Measurements from ENCODE around the gene PIGU. TPM values are rescaled to one million over a fixed set of nuclear protein-coding genes. Genes with fewer than 3 reads are reported as not detected.

Gene PIGU
- total RNA-seq, 1 donor from 2014 or later = 20.7 TPM

DNA sequence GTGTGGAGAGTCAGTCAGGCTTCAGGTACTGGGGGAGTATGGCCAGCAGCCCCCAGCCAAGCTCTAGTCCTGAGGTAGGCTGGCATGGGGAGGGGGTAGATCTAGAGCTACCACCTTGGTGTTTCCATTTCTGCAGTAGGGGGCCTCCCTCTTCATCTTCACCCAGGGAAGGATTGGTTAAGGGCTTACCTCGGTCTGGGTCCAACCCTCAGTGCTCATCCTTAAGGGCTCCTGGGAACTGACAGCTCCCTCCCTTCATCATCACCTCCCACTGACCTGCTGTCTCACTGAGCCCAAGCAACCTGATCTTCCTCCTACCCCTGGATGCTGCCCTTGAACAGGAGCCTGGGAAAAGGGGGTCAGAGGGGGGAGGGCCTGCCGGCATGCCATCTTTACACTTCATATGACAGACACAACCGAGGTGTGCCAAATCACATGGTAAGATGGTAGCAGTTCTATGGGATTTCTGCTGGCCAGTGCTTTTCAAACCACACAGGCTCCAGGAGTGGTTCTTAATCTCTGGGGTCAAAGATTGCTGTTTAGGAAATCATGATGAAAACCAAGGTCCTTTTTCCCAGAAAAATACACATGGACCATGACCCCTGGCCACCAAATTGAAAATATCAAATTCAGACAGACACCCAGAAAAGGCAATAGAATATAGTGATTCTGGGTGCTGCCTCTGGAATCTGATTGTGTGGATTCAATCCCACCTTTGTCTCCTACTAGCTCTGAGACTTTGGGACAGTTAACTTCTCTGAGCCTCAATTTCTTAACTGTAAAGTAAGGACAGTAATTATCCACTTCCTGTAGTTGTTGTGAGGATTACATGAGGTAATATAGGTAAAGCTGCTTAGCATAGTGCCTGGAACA lies 30.3 kb upstream of the PIGU start:
- H3K4me3 ChIP-seq (ENCODE audit: low read depth, low read length) = no peak overlapping the region
- H3K27me3 ChIP-seq (ENCODE audit: control insufficient read depth, insufficient read depth, low read length) = peaks cover 5% of the 10 kb centered on the region
- TF ChIP-seq, protein P1, sequence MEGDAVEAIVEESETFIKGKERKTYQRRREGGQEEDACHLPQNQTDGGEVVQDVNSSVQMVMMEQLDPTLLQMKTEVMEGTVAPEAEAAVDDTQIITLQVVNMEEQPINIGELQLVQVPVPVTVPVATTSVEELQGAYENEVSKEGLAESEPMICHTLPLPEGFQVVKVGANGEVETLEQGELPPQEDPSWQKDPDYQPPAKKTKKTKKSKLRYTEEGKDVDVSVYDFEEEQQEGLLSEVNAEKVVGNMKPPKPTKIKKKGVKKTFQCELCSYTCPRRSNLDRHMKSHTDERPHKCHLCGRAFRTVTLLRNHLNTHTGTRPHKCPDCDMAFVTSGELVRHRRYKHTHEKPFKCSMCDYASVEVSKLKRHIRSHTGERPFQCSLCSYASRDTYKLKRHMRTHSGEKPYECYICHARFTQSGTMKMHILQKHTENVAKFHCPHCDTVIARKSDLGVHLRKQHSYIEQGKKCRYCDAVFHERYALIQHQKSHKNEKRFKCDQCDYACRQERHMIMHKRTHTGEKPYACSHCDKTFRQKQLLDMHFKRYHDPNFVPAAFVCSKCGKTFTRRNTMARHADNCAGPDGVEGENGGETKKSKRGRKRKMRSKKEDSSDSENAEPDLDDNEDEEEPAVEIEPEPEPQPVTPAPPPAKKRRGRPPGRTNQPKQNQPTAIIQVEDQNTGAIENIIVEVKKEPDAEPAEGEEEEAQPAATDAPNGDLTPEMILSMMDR (IDR thresholded peaks at IDR 0.05; ENCODE audit: insufficient read depth, low read length, poor library complexity, severe bottlenecking) = no peak
- no peaks in the 10 kb centered on the region for H3K36me3 ChIP-seq (ENCODE audit: control insufficient read depth, insufficient read depth, low read length)
- no peak for DNase-seq (ENCODE audit: low read depth)

DNA sequence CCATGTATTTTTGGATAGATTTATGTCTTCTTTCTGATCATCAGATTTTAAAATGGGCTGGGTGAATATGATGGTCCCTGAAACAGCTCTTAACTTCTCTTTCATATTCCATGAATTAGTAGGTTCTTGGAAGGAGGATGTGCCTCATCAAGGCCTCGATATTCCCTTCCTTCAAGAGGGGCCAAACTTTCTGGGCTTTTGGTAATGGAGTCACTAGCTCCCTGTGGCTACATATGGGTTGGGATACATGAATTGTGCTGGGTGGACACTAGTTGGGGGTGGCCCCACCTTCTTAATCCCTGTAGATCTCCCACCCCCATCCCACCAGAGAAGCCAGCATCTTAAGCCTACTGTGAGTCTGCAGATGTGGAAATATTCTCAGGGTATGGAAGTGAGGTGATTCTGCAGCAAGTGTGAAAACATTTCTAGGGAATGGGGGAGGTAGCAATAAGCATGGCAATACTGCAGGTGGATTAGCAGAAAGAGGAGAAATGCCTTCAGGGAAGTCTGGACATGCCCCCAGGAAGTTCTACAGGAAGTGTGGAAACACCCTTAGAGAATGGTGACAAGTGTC lies 29.5 kb upstream of the PIGU start:
- Histone ChIP-seq H3K27me3 (ENCODE audit: control insufficient read depth, insufficient read depth, low read length) (peaks cover 5% of the 10 kb centered on the region), H3K36me3 (ENCODE audit: control insufficient read depth, insufficient read depth, low read length) (no peaks in the 10 kb centered on the region)

DNA sequence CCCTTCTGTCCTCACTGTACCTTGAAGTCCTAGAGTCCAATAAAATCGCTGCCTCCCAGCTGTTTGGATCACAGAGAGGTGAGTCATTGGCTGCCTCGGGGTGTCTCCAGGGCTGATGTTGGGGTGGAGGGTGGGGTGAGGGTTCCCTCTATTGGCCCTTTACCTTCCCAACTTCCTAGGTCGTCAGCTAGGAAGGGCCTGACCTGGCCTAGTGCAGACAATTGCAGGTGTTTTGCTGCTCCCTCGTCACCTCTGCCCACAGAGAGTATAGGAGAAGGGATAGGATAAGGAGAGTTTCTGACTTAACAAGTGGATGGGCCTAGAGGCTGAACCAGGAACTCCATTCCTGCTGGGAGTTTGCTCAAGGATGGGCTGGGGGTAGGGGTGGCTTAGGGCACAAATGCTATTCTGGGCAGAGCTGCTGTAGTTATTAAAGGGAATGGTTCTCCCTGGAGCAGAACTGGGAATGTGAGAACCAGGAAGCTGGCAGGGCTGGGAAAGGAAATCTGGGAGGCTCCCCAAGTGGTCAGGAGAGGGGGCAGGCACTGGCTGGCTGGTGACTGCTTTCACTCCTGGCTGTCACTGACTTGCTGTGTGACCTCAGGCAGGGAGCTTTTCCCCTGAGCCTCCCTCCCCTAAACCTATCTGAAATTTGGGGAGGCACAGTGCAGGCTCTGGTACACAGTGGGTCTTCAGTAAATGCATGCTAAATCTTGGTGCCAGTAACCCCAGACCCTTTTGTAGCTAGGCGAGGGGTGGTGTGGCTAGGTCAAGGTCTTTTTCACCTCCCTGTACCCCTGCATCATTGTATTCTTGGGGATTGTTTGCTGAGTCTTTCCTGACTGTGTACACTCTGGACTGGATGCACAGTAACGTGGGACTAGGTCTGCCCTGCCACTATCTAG lies 28.8 kb upstream of the PIGU start:
- no peak for DNase-seq (ENCODE audit: low read depth)
- Histone ChIP-seq H3K4me3 (ENCODE audit: low read depth, low read length) (no peak overlapping the region), H3K36me3 (ENCODE audit: control insufficient read depth, insufficient read depth, low read length) (no peaks in the 10 kb centered on the region), H3K27me3 (ENCODE audit: control insufficient read depth, insufficient read depth, low read length) (peaks cover 3% of the 10 kb centered on the region)
- TF ChIP-seq, protein P1 (IDR thresholded peaks at IDR 0.05; ENCODE audit: insufficient read depth, low read length, poor library complexity, severe bottlenecking) = no peak

More for the DNA sequence above, 29.5 kb upstream of the PIGU start:
- DNase-seq (ENCODE audit: low read depth) = no peak
- no peak overlapping the region for H3K4me3 ChIP-seq (ENCODE audit: low read depth, low read length)
- TF ChIP-seq, protein P1 (IDR thresholded peaks at IDR 0.05; ENCODE audit: insufficient read depth, low read length, poor library complexity, severe bottlenecking) = no peak

DNA sequence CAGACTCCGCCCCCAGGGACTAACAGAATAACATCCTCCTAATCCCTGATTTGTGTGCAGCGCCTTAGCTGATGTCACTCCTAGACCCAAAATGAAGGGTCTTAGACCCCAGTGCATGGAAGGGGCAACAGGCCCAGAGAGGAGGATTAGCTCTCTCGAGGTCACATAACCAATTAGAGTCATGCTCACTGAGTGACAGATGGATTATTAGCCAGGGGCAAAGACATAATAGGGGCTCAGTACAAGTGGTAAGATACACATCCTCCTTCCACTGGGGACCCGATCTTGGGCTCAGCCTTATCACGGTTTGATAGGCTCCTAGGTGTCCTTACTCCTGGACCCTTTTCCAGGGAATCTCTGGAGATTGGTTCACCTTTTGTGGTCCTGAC lies 28.1 kb upstream of the PIGU start:
- Histone ChIP-seq H3K27me3 (ENCODE audit: control insufficient read depth, insufficient read depth, low read length) (no peaks in the 10 kb centered on the region), H3K36me3 (ENCODE audit: control insufficient read depth, insufficient read depth, low read length) (no peaks in the 10 kb centered on the region), H3K4me3 (ENCODE audit: low read depth, low read length) (peak overlapping the region; percentile 91)
- TF ChIP-seq, protein P1 (IDR thresholded peaks at IDR 0.05; ENCODE audit: insufficient read depth, low read length, poor library complexity, severe bottlenecking) = no peak
- DNase-seq (ENCODE audit: low read depth) = no peak

DNA sequence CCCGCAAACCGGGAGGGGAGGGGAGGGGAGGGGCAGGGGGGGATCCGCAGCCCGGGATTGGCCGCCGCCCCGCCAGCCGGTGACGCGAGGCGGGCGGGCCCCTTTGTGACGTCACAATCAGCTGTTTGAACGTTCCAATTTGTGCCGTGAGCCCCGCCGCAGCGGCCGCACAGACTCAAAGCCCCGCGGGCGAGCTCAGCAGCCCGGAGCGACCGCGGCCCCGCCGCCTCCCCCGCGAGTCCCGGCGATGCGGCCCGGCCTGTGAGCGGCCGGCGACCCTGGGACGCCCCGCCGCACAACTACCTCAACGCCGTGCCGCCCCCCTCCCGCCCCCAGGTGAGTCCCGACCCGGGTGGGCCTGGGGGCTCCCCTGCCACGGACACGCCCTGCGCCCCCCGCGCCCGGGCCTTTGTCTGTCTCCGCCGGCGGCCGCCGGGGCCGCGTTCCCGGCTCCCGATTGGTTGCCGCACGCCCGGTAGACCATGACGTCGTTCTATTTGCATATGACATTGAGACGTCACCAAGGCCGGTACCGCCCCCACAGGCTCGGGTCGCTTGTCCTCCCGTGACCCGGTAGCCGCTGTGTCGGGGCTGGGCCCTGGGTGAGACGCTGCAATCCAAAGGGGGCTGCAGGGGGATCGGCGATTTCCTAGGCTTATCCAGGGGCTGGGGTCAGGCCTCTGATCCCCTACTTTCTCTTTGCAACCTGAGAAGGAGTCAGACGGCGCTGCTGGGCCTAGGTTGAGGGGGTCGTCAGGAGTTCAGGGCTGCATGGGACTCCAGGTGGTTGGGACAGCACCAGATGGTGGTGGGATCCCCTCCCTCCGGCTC lies 27.5 kb upstream of the PIGU start, which contains the start of gene TP53INP2:
Gene TP53INP2 (plus strand): TSS at position 168 of the 831 bp plus-strand sequence. CDS start 4,396 bp downstream, outside the sequence.
- Histone ChIP-seq H3K27me3 (ENCODE audit: control insufficient read depth, insufficient read depth, low read length) (no peaks in the 10 kb centered on the region), H3K36me3 (ENCODE audit: control insufficient read depth, insufficient read depth, low read length) (no peaks in the 10 kb centered on the region), H3K4me3 (ENCODE audit: low read depth, low read length) (peak within 1 kb of the TSS; percentile 91)
- TF ChIP-seq, protein P1 (IDR thresholded peaks at IDR 0.05; ENCODE audit: insufficient read depth, low read length, poor library complexity, severe bottlenecking) = no peak
- DNase-seq (ENCODE audit: low read depth) = peak; percentile 67

All from kidney epithelial cell (primary cell).